Neuronal stem cell (in vitro differentiated cells): ENCODE data around the gene DPYSL3.

Experiments used
- DNase-seq: peaks from one replicate; pipeline ENCODE4 v3.0.0-alpha.2; 2013; ENCODE audit warnings: low spot score
- H2AFZ ChIP-seq: one replicate; pipeline ENCODE4 v1.6.1; 2013; ENCODE audit warnings: mild to moderate bottlenecking, low read length, inconsistent platforms
- H2AK5ac ChIP-seq: 2 replicates; pipeline ENCODE4 v1.6.1; 2013; ENCODE audit warnings: low read depth, mild to moderate bottlenecking, inconsistent platforms, low read length, moderate library complexity, mixed read lengths
- H2BK120ac ChIP-seq: 2 replicates; pipeline ENCODE4 v1.6.1; 2013; ENCODE audit warnings: low read depth, mild to moderate bottlenecking, inconsistent platforms, low read length, moderate library complexity, mixed read lengths
- H2BK12ac ChIP-seq: one replicate; pipeline ENCODE4 v1.6.1; 2013; ENCODE audit warnings: low read length, inconsistent platforms
- H2BK15ac ChIP-seq: 2 replicates; pipeline ENCODE4 v1.6.1; 2013; ENCODE audit warnings: mild to moderate bottlenecking, low read length, inconsistent platforms, mixed read lengths
- H2BK5ac ChIP-seq: one replicate; pipeline ENCODE4 v1.6.1; 2013; ENCODE audit warnings: inconsistent platforms, mild to moderate bottlenecking, low read length, moderate library complexity
- H3K14ac ChIP-seq: one replicate; pipeline ENCODE4 v1.6.1; 2013; ENCODE audit warnings: low read length, inconsistent platforms
- H3K18ac ChIP-seq: 2 replicates; pipeline ENCODE4 v1.6.1; 2013; ENCODE audit warnings: low read length, inconsistent platforms
- H3K23ac ChIP-seq: 2 replicates; pipeline ENCODE4 v1.6.1; 2013; ENCODE audit warnings: low read depth, mild to moderate bottlenecking, mixed read lengths, low read length, inconsistent platforms; ENCODE audit not compliant: poor library complexity
- H3K27ac ChIP-seq: replicated peaks from 3 replicates; pipeline ENCODE4 v1.5.1; 2013; ENCODE audit warnings: low read length, inconsistent platforms
- H3K27me3 ChIP-seq, 3 experiments: 2 replicates each; pipeline ENCODE4 v1.6.1; 2013; ENCODE audit warnings: low read length in 3 of 3, mild to moderate bottlenecking in 2 of 3, inconsistent platforms in 1 of 3, low read depth in 1 of 3, mixed read lengths in 1 of 3, moderate library complexity in 1 of 3; ENCODE audit not compliant: control insufficient read depth in 3 of 3, insufficient read depth in 3 of 3
- H3K36me3 ChIP-seq, 2 donors: replicated peaks in 1 of 2; 2 replicates each; pipeline ENCODE4 v1.6.1; 2013; ENCODE audit warnings: low read length in 2 of 2; ENCODE audit not compliant: control insufficient read depth in 2 of 2, insufficient read depth in 2 of 2
- H3K4ac ChIP-seq: 2 replicates; pipeline ENCODE4 v1.6.1; 2013; ENCODE audit warnings: inconsistent platforms, mild to moderate bottlenecking, low read length, moderate library complexity
- H3K4me1 ChIP-seq, 2 donors: 1 replicate in 1 of 2; 2 replicates in 1 of 2; pipeline ENCODE4 v1.6.1; 2013; ENCODE audit warnings: low read length in 2 of 2, low read depth in 1 of 2; ENCODE audit not compliant: control insufficient read depth in 2 of 2, insufficient read depth in 1 of 2
- H3K4me2 ChIP-seq: one replicate; pipeline ENCODE4 v1.6.1; 2013; ENCODE audit warnings: mild to moderate bottlenecking, low read length, inconsistent platforms; ENCODE audit not compliant: insufficient read depth, poor library complexity, severe bottlenecking
- H3K4me3 ChIP-seq, 2 donors: 2 replicates each; pipeline ENCODE4 v1.5.1; 2013; ENCODE audit warnings: low read length in 2 of 2, mild to moderate bottlenecking in 2 of 2, inconsistent platforms in 1 of 2, moderate library complexity in 1 of 2
- H3K79me1 ChIP-seq: one replicate; pipeline ENCODE4 v1.6.1; 2013; ENCODE audit warnings: low read depth, mild to moderate bottlenecking, inconsistent platforms, low read length, moderate library complexity
- H3K9ac ChIP-seq: one replicate; pipeline ENCODE4 v1.6.1; 2013; ENCODE audit warnings: mild to moderate bottlenecking, low read depth, low read length, inconsistent platforms; ENCODE audit not compliant: poor library complexity
- H3K9me3 ChIP-seq, 2 donors: replicated peaks in 1 of 2; 2 replicates each; pipeline versions ENCODE3 to v1.6.1; 2013; ENCODE audit warnings: low read length in 2 of 2, mild to moderate bottlenecking in 2 of 2, inconsistent platforms in 1 of 2, low read depth in 1 of 2, mixed read lengths in 1 of 2, moderate library complexity in 1 of 2; ENCODE audit not compliant: control insufficient read depth in 2 of 2, insufficient read depth in 1 of 2
- H4K8ac ChIP-seq: one replicate; pipeline ENCODE4 v1.6.1; 2013; ENCODE audit warnings: low read depth, mild to moderate bottlenecking, inconsistent platforms, low read length, moderate library complexity
- H4K91ac ChIP-seq: one replicate; pipeline ENCODE4 v1.6.1; 2013; ENCODE audit warnings: low read length, low read depth, mild to moderate bottlenecking, inconsistent platforms; ENCODE audit not compliant: poor library complexity
- WGBS, 2 donors: extraction: QIAGEN DNeasy Blood & Tissue Kit; methylation state at CpG; one replicate each; pipeline ENCODE4 v1.1.7; 2013; ENCODE audit warnings: missing lambda C conversion rate in 2 of 2, mixed read lengths in 1 of 2; ENCODE audit not compliant: insufficient read length in 2 of 2, insufficient replicate concordance in 1 of 2; ENCODE audit errors: extremely low coverage in 2 of 2; 5-methylcytosine and 5-hydroxymethylcytosine counted together

DPYSL3 gene

DNA sequence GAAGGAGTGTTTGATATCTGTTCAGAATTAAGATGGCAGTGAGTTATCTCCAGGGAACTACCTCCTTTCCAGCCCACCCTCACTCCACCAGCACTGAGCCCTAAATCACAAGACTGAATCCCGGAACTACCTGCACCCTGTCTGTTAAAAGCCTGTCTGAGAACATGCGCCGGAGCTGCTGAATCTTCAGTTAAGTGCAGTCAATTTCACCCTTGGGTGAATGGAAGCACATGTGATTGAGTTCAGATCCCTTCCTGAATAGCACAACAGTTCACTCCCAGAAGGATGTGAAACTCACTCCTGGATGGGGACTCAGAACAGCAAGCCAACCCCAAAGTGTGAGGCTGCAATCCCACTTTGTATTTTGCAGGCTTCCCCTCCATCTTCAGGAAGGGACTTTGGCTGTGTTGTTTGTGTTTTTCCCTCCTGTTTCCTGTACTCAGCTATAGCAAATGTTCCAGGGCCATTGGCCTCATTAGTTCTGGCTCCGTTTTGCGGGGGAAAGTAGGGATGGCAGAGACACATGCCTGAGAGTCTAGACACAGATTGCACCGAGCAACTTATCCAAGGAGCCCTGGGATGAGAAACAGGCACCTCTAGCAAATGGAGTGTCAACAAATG is 43.4 kb downstream of the DPYSL3 start:
- no peak overlapping the region for H3K14ac ChIP-seq
- no peak overlapping the region for H3K9ac ChIP-seq
- no peak overlapping the region for H2BK5ac ChIP-seq
- H2AK5ac ChIP-seq = no peak overlapping the region
- no peak overlapping the region for H2BK120ac ChIP-seq
- H3K36me3 ChIP-seq = peaks cover 0 to 34% of the 10 kb centered on the region in 2 donors
- no peak overlapping the region for H3K4me2 ChIP-seq
- peaks cover 4 to 8% of the 10 kb centered on the region in 2 donors for H3K9me3 ChIP-seq
- no peak overlapping the region for H3K4ac ChIP-seq
- H3K4me3 ChIP-seq = no peak overlapping the region
- no peak overlapping the region for H3K23ac ChIP-seq
- no peaks in the 10 kb centered on the region for H3K79me1 ChIP-seq
- H3K27me3 ChIP-seq = no peaks in the 10 kb centered on the region
- peak overlapping the region; percentile 8 for H3K27ac ChIP-seq
- H2BK15ac ChIP-seq = no peak overlapping the region
- no peak overlapping the region for H2BK12ac ChIP-seq
- H4K8ac ChIP-seq = no peak overlapping the region
- DNase-seq = no peak
- WGBS, 2 donors = no CpG with 5 or more reads among the region's 6 CpGs
- H3K18ac ChIP-seq = no peak overlapping the region
- H2AFZ ChIP-seq = no peak overlapping the region
- peaks cover 0 to 5% of the 10 kb centered on the region in 2 donors for H3K4me1 ChIP-seq
- no peak overlapping the region for H4K91ac ChIP-seq

DNA sequence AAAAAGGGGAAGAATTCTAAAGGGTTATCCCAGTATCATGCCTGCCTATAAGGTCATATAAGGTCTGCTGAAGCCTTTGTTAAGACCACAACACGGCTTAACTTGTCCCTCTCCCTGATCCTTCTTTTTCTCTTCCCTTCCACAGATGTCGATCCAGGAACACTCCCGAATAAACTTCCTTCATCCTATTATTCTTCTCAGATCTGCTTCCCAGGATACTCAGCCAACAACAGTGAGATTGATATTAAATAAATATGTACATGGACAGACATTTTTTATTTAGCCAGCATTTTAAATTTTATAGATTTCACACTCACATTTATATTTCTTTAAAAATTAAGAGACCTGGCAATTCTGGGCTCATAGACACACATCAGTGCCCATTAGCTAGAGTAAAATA is 44.1 kb downstream of the DPYSL3 start:
- no CpG with 5 or more reads among the region's 3 CpGs for WGBS, 2 donors
- H3K4me3 ChIP-seq = no peak overlapping the region
- H3K27ac ChIP-seq = no peak overlapping the region
- no peak overlapping the region for H2AFZ ChIP-seq
- no peak overlapping the region for H2BK120ac ChIP-seq
- no peak overlapping the region for H3K18ac ChIP-seq
- H4K8ac ChIP-seq = no peak overlapping the region
- no peak overlapping the region for H3K9ac ChIP-seq
- H3K27me3 ChIP-seq = no peaks in the 10 kb centered on the region
- H3K4me1 ChIP-seq = peaks cover 0 to 5% of the 10 kb centered on the region in 2 donors
- no peak overlapping the region for H2BK15ac ChIP-seq
- no peak overlapping the region for H4K91ac ChIP-seq
- no peak overlapping the region for H3K14ac ChIP-seq
- H2BK5ac ChIP-seq = no peak overlapping the region
- no peaks in the 10 kb centered on the region for H3K79me1 ChIP-seq
- no peak overlapping the region for H2BK12ac ChIP-seq
- no peak for DNase-seq
- H3K36me3 ChIP-seq = peaks cover 0 to 28% of the 10 kb centered on the region in 2 donors
- no peak overlapping the region for H3K4me2 ChIP-seq
- H2AK5ac ChIP-seq = no peak overlapping the region
- no peak overlapping the region for H3K4ac ChIP-seq
- H3K9me3 ChIP-seq = peaks cover 4 to 15% of the 10 kb centered on the region in 2 donors
- no peak overlapping the region for H3K23ac ChIP-seq

- Histone ChIP-seq H3K4me2 (no peak overlapping the region), H3K27ac (no peak overlapping the region), H3K14ac (no peak overlapping the region), H2AK5ac (no peak overlapping the region), H3K79me1 (no peaks in the 10 kb centered on the region), H3K27me3 (no peaks in the 10 kb centered on the region), H4K91ac (no peak overlapping the region), H2BK12ac (no peak overlapping the region), H3K18ac (no peak overlapping the region), H3K9ac (no peak overlapping the region), H3K9me3 (peaks cover 4 to 21% of the 10 kb centered on the region in 2 donors), H3K4me1 (peaks cover 0 to 5% of the 10 kb centered on the region in 2 donors), H3K4me3 (no peak overlapping the region), H3K23ac (no peak overlapping the region), H2BK5ac (no peak overlapping the region), H2BK120ac (no peak overlapping the region), H3K36me3 (peaks cover 0 to 16% of the 10 kb centered on the region in 2 donors), H3K4ac (no peak overlapping the region), H2BK15ac (no peak overlapping the region), H2AFZ (no peak overlapping the region), H4K8ac (no peak overlapping the region)
- WGBS, 2 donors = no CpG with 5 or more reads among the region's 5 CpGs
- no peak for DNase-seq
Observed at GRCh38 chr5:147464211-147464610, 45.7 kb downstream of the DPYSL3 start.

DNA sequence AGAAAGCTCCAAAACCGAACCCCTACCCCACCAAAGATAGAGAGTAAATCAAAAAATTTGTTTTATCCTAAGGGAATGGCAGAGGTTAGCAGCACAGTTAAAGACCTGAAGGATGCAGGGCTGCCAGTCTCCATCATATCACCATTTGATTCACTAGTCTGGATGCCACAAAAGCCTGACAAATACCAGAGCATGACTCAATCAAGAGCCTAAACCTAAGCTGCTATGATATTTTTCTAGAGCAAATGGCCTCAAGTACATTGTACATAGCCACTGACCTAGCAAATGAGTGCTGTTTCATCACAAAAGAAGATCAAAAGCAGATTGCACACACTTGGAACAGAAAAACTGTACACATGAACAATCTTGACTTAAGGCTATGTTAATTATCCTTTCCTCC is 48.0 kb downstream of the DPYSL3 start:
- Histone ChIP-seq H3K4me3 (no peak overlapping the region), H3K4ac (no peak overlapping the region), H3K4me1 (peaks cover 0 to 5% of the 10 kb centered on the region in 2 donors), H3K14ac (no peak overlapping the region), H3K36me3 (peaks cover 0 to 23% of the 10 kb centered on the region in 2 donors), H3K27ac (no peak overlapping the region), H2BK5ac (no peak overlapping the region), H2BK12ac (no peak overlapping the region), H3K4me2 (no peak overlapping the region), H3K23ac (no peak overlapping the region), H3K18ac (no peak overlapping the region), H2BK15ac (no peak overlapping the region), H2AFZ (no peak overlapping the region), H4K8ac (no peak overlapping the region), H3K79me1 (no peaks in the 10 kb centered on the region), H2AK5ac (no peak overlapping the region), H4K91ac (no peak overlapping the region), H2BK120ac (no peak overlapping the region), H3K9me3 (peaks cover 2 to 15% of the 10 kb centered on the region in 2 donors), H3K27me3 (no peaks in the 10 kb centered on the region), H3K9ac (no peak overlapping the region)
- no CpG with 5 or more reads among the region's 1 CpG for WGBS, 2 donors
- DNase-seq = no peak
